Neural progenitor cell (in vitro differentiated cells): ENCODE results near the gene ZGPAT. TPM values are rescaled to one million over a fixed set of nuclear protein-coding genes. Genes with fewer than 3 reads are reported as not detected.

ENCODE experiments used
- DNase-seq: peaks from one replicate; pipeline ENCODE4 v3.0.0-alpha.2; 2016; ENCODE audit warnings: low spot score
- H2AFZ ChIP-seq: fragments of 200-600 bp; sonication (generic); replicated peaks from 2 replicates; pipeline ENCODE4 v1.6.1; 2016; ENCODE audit warnings: antibody characterized with exemption
- H3F3A ChIP-seq: fragments of 200-600 bp; sonication (generic); 2 replicates; pipeline ENCODE4 v1.6.1; 2016; ENCODE audit warnings: antibody characterized with exemption, low read depth
- H3K27ac ChIP-seq: fragments of 200-600 bp; sonication (generic); 2 replicates; pipeline ENCODE4 v1.5.1; 2016; ENCODE audit warnings: mild to moderate bottlenecking
- H3K27me3 ChIP-seq: fragments of 200-600 bp; sonication (generic); 2 replicates; pipeline ENCODE4 v1.6.1; 2016; ENCODE audit warnings: mild to moderate bottlenecking, moderate library complexity
- H3K36me3 ChIP-seq: fragments of 200-600 bp; sonication (generic); 2 replicates; pipeline ENCODE4 v1.5.1; 2016
- H3K4me1 ChIP-seq: fragments of 200-600 bp; sonication (generic); 2 replicates; pipeline ENCODE4 v1.6.1; 2016; ENCODE audit warnings: mixed run types
- H3K4me2 ChIP-seq: fragments of 200-600 bp; sonication (generic); 2 replicates; pipeline ENCODE4 v1.6.1; 2016
- H3K4me3 ChIP-seq: fragments of 200-600 bp; sonication (generic); 2 replicates; pipeline ENCODE4 v1.5.1; 2016
- H3K79me2 ChIP-seq: fragments of 200-600 bp; sonication (generic); 2 replicates; pipeline ENCODE4 v1.6.1; 2016; ENCODE audit warnings: low read depth
- H3K9ac ChIP-seq: fragments of 200-600 bp; sonication (generic); 2 replicates; pipeline ENCODE4 v1.6.1; 2016
- H3K9me3 ChIP-seq: fragments of 200-600 bp; sonication (generic); 2 replicates; pipeline ENCODE4 v1.5.1; 2016; ENCODE audit warnings: low read depth
- H4K20me1 ChIP-seq: fragments of 200-600 bp; sonication (generic); 2 replicates; pipeline ENCODE4 v1.6.1; 2016; ENCODE audit warnings: low read depth
- H3K27ac Mint-ChIP-seq: 3 replicates; pipeline ENCODE4 v1.8.0; 2021; ENCODE audit warnings: mixed read lengths
- H3K27me3 Mint-ChIP-seq: 2 replicates; pipeline ENCODE4 v1.8.0; 2022; ENCODE audit warnings: low read depth, mild to moderate bottlenecking, inconsistent platforms, moderate library complexity, mixed read lengths; ENCODE audit not compliant: insufficient read depth
- H3K36me3 Mint-ChIP-seq: 3 replicates; pipeline ENCODE4 v1.8.0; 2021; ENCODE audit warnings: mixed read lengths
- H3K4me1 Mint-ChIP-seq: 3 replicates; pipeline ENCODE4 v1.8.0; 2021; ENCODE audit warnings: mixed read lengths
- H3K4me3 Mint-ChIP-seq: 3 replicates; pipeline ENCODE4 v1.8.0; 2021; ENCODE audit warnings: mild to moderate bottlenecking, moderate library complexity, mixed read lengths
- H3K9me3 Mint-ChIP-seq: 3 replicates; pipeline ENCODE4 v1.8.0; 2020; ENCODE audit warnings: mixed read lengths
- CTCF ChIP-seq: fragments of 200-600 bp; sonication (generic); IDR thresholded peaks from 2 replicates; pipeline ENCODE4 v1.5.1; 2017; ENCODE audit warnings: antibody characterized with exemption, mild to moderate bottlenecking
- EZH2 ChIP-seq: fragments of 200-600 bp; sonication (generic); IDR thresholded peaks from 2 replicates; pipeline ENCODE4 v1.6.1; 2017; ENCODE audit warnings: antibody characterized with exemption, mild to moderate bottlenecking, moderate library complexity
- EZH2phosphoT487 ChIP-seq: fragments of 200-600 bp; sonication (generic); IDR thresholded peaks from 2 replicates; pipeline ENCODE4 v1.6.1; 2017; ENCODE audit warnings: antibody characterized with exemption
- total RNA-seq: library from RNA; depleted of rRNA; stranded (reverse); fragments of >200 nt; gene quantifications from 2 replicates; pipeline ENCODE4 v1.2.3, GENCODE V29; 2015; ENCODE audit warnings: low replicate concordance

ZGPAT gene
- total RNA-seq, 1 donor from 2014 or later = 8.2 TPM

- no peaks in the 10 kb centered on the region for H3K4me1 Mint-ChIP-seq
- no peak for TF ChIP-seq CTCF
- TF ChIP-seq EZH2phosphoT487 = no peak
- TF ChIP-seq EZH2 = no peak
- Histone ChIP-seq H3K9ac (no peak overlapping the region), H3K4me1 (no peaks in the 10 kb centered on the region), H3K79me2 (no peaks in the 10 kb centered on the region), H3K4me2 (no peak overlapping the region), H3K27me3 (no peaks in the 10 kb centered on the region), H3F3A (no peaks in the 10 kb centered on the region), H3K4me3 (no peak overlapping the region), H4K20me1 (no peaks in the 10 kb centered on the region), H3K9me3 (no peaks in the 10 kb centered on the region), H3K36me3 (no peaks in the 10 kb centered on the region), H2AFZ (no peak overlapping the region), H3K27ac (no peak overlapping the region)
- no peak overlapping the region for H3K4me3 Mint-ChIP-seq
- H3K27me3 Mint-ChIP-seq = no peaks in the 10 kb centered on the region
- no peak overlapping the region for H3K27ac Mint-ChIP-seq
- no peaks in the 10 kb centered on the region for H3K9me3 Mint-ChIP-seq
- peaks cover 4% of the 10 kb centered on the region for H3K36me3 Mint-ChIP-seq
- DNase-seq = no peak
These were observed 60.0 kb downstream of the ZGPAT start for GRCh38 chr20:63767886-63768285.

GRCh38 chr20:63768591-63769515 lies 61.0 kb downstream of the ZGPAT start:
- H3K36me3 ChIP-seq = no peaks in the 10 kb centered on the region
- no peaks in the 10 kb centered on the region for H4K20me1 ChIP-seq
- Mint-ChIP-seq H3K9me3 (no peaks in the 10 kb centered on the region), H3K36me3 (peaks cover 2% of the 10 kb centered on the region), H3K27me3 (no peaks in the 10 kb centered on the region), H3K4me1 (no peaks in the 10 kb centered on the region), H3K27ac (peak overlapping the region; percentile 66), H3K4me3 (no peak overlapping the region)
- H3K27me3 ChIP-seq = no peaks in the 10 kb centered on the region
- TF ChIP-seq EZH2phosphoT487 = no peak
- no peak for TF ChIP-seq EZH2
- no peak for TF ChIP-seq CTCF
- no peaks in the 10 kb centered on the region for H3K79me2 ChIP-seq
- H2AFZ ChIP-seq = no peak overlapping the region
- no peak overlapping the region for H3K27ac ChIP-seq
- no peaks in the 10 kb centered on the region for H3F3A ChIP-seq
- no peak overlapping the region for H3K4me2 ChIP-seq
- H3K9me3 ChIP-seq = no peaks in the 10 kb centered on the region
- DNase-seq = no peak
- H3K4me3 ChIP-seq = no peak overlapping the region
- no peaks in the 10 kb centered on the region for H3K4me1 ChIP-seq
- no peak overlapping the region for H3K9ac ChIP-seq

- Mint-ChIP-seq H3K36me3 (peaks cover 2% of the 10 kb centered on the region), H3K27me3 (no peaks in the 10 kb centered on the region), H3K4me3 (no peak overlapping the region), H3K27ac (no peak overlapping the region), H3K4me1 (peaks cover 2% of the 10 kb centered on the region), H3K9me3 (no peaks in the 10 kb centered on the region)
- no peaks in the 10 kb centered on the region for H3K9me3 ChIP-seq
- no peaks in the 10 kb centered on the region for H3K27me3 ChIP-seq
- DNase-seq = no peak
- H4K20me1 ChIP-seq = no peaks in the 10 kb centered on the region
- no peak overlapping the region for H3K4me2 ChIP-seq
- no peaks in the 10 kb centered on the region for H3K4me1 ChIP-seq
- H3K36me3 ChIP-seq = no peaks in the 10 kb centered on the region
- H3K27ac ChIP-seq = no peak overlapping the region
- TF ChIP-seq CTCF (no peak), EZH2phosphoT487 (no peak), EZH2 (no peak)
- H2AFZ ChIP-seq = no peak overlapping the region
- no peaks in the 10 kb centered on the region for H3K79me2 ChIP-seq
- no peak overlapping the region for H3K9ac ChIP-seq
- peaks cover 2% of the 10 kb centered on the region for H3F3A ChIP-seq
- no peak overlapping the region for H3K4me3 ChIP-seq
These were observed 62.1 kb downstream of the ZGPAT start for GRCh38 chr20:63769891-63770474.
